ENCODE measurements around the gene GPX2. TPM values are rescaled to one million over a fixed set of nuclear protein-coding genes. Genes with fewer than 3 reads are reported as not detected.

Gene GPX2
- polyA plus RNA-seq, 3 donors, result not detected

DNA sequence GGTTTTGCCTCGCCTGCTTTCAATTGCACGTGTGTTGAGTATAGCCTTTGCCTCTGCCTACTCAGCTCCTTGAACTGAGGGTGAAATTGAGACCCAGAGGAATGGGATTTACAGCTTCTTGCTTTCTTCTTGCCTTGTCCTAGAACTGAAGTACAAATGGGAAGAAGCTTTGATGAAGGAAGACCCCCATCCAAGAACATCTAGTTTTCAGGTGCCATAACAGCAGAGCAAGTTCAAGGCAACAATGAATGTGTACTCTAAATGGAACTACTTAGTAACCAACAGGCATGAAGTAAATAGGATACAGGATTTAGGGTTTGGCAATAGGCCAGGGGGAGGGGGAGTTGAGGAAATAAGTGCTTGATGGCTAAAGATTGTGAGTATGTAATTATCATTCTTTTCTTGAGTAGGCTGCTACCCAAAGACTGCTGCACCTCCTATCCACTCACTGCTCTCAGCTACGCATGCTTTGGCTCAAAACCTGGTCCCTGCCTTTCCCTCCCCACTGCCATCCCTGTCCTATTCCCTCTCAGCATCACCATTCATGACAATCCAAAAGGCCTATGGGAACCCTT lies 2.1 kb downstream of the GPX2 start:
- no peak overlapping the region for H3K4me3 ChIP-seq (replicated peaks in 1 of 3; ENCODE audit: low read depth in 2 of 3, low read length in 3 of 3)
- H3K9me3 ChIP-seq (replicated peaks in 1 of 2; ENCODE audit: control insufficient read depth in 1 of 2, insufficient read depth in 1 of 2, low read length in 2 of 2), result no peaks in the 10 kb centered on the region
- no peak overlapping the region for H3K4me2 ChIP-seq (replicated peaks; ENCODE audit: extremely low read depth, low read length, poor library complexity, severe bottlenecking)
- intact Hi-C loops (cut with micrococcal nuclease), result no loop called here
- peaks cover 35 to 91% of the 10 kb centered on the region in 2 donors for H3K36me3 ChIP-seq (replicated peaks in 1 of 2; ENCODE audit: control insufficient read depth in 1 of 2, insufficient read depth in 2 of 2, low read length in 2 of 2)
- no peaks in the 10 kb centered on the region for H3K9me3 Mint-ChIP-seq
- H3K79me2 ChIP-seq (ENCODE audit: insufficient read depth, low read length), result no peaks in the 10 kb centered on the region
- H3K4me3 Mint-ChIP-seq, result no peak overlapping the region
- H3K27ac Mint-ChIP-seq, result peak overlapping the region in 3 of 7 donors; percentile 3 to 85 (median 16)
- peaks cover 21% of the 10 kb centered on the region for H3K4me1 Mint-ChIP-seq
- H3K27ac ChIP-seq (ENCODE audit: low read depth in 1 of 2, low read length in 2 of 2), result no peak overlapping the region
- no peaks in the 10 kb centered on the region for H3K27me3 ChIP-seq (ENCODE audit: control insufficient read depth in 2 of 2, insufficient read depth in 2 of 2, low read length in 2 of 2)
- H3K4me1 ChIP-seq (ENCODE audit: control insufficient read depth in 1 of 2, insufficient read depth in 2 of 2, low read length in 2 of 2), result peaks cover 11 to 12% of the 10 kb centered on the region in 2 donors
- DNase-seq, result no peak
- no peak overlapping the region for H2AFZ ChIP-seq (ENCODE audit: insufficient read depth, low read depth, low read length, poor library complexity, severe bottlenecking)
- peaks cover 68 to 74% of the 10 kb centered on the region in 2 donors for H3K36me3 Mint-ChIP-seq
- TF ChIP-seq, protein P1, sequence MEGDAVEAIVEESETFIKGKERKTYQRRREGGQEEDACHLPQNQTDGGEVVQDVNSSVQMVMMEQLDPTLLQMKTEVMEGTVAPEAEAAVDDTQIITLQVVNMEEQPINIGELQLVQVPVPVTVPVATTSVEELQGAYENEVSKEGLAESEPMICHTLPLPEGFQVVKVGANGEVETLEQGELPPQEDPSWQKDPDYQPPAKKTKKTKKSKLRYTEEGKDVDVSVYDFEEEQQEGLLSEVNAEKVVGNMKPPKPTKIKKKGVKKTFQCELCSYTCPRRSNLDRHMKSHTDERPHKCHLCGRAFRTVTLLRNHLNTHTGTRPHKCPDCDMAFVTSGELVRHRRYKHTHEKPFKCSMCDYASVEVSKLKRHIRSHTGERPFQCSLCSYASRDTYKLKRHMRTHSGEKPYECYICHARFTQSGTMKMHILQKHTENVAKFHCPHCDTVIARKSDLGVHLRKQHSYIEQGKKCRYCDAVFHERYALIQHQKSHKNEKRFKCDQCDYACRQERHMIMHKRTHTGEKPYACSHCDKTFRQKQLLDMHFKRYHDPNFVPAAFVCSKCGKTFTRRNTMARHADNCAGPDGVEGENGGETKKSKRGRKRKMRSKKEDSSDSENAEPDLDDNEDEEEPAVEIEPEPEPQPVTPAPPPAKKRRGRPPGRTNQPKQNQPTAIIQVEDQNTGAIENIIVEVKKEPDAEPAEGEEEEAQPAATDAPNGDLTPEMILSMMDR (IDR thresholded peaks at IDR 0.05), result no peak
- H3K27me3 Mint-ChIP-seq (ENCODE audit: low read depth in 3 of 3), result peaks cover 0 to 3% (median 0%) of the 10 kb centered on the region in 3 donors
- H3K9ac ChIP-seq (ENCODE audit: insufficient read depth, low read length, poor library complexity, severe bottlenecking), result no peak overlapping the region
- peaks cover 54% of the 10 kb centered on the region for H4K20me1 ChIP-seq (ENCODE audit: insufficient read depth, low read length)
- WGBS (ENCODE audit: insufficient coverage), result 100% methylated on average over 1 of the region's 3 CpGs

DNA sequence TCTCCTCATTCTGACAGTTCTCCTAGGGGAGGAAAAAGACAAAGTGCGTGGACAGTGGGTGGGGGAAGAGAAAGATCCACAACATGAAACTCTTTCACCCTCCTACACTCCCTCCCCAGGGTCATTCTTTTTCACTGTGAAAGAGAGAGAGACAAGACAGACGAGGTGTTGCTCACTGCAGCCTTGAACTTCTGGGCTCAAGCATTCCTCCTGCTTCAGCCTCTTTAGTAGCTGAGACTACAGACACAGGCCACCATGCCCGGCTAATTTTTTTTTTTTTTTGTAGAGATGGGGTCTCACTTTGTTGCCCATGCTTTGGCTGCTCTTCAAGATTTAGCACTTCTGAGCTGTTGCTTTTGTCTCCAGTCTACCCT lies 2.7 kb downstream of the GPX2 start:
- no CpG with 5 or more reads among the region's 3 CpGs for WGBS (ENCODE audit: insufficient coverage)
- no peaks in the 10 kb centered on the region for H3K9me3 ChIP-seq (replicated peaks in 1 of 2; ENCODE audit: control insufficient read depth in 1 of 2, insufficient read depth in 1 of 2, low read length in 2 of 2)

More for the DNA sequence above, 2.7 kb downstream of the GPX2 start:
- peaks cover 67 to 75% of the 10 kb centered on the region in 2 donors for H3K36me3 Mint-ChIP-seq
- no peak overlapping the region for H3K27ac ChIP-seq (ENCODE audit: low read depth in 1 of 2, low read length in 2 of 2)
- peaks cover 40 to 90% of the 10 kb centered on the region in 2 donors for H3K36me3 ChIP-seq (replicated peaks in 1 of 2; ENCODE audit: control insufficient read depth in 1 of 2, insufficient read depth in 2 of 2, low read length in 2 of 2)
- H3K27me3 ChIP-seq (ENCODE audit: control insufficient read depth in 2 of 2, insufficient read depth in 2 of 2, low read length in 2 of 2), result no peaks in the 10 kb centered on the region
- H4K20me1 ChIP-seq (ENCODE audit: insufficient read depth, low read length), result peaks cover 54% of the 10 kb centered on the region
- no peak for DNase-seq
- peaks cover 0 to 3% (median 0%) of the 10 kb centered on the region in 3 donors for H3K27me3 Mint-ChIP-seq (ENCODE audit: low read depth in 3 of 3)
- H3K9me3 Mint-ChIP-seq, result no peaks in the 10 kb centered on the region
- peaks cover 21% of the 10 kb centered on the region for H3K4me1 Mint-ChIP-seq
- no peak overlapping the region for H2AFZ ChIP-seq (ENCODE audit: insufficient read depth, low read depth, low read length, poor library complexity, severe bottlenecking)
- intact Hi-C loops (cut with micrococcal nuclease), result no loop called here
- peaks cover 11 to 12% of the 10 kb centered on the region in 2 donors for H3K4me1 ChIP-seq (ENCODE audit: control insufficient read depth in 1 of 2, insufficient read depth in 2 of 2, low read length in 2 of 2)
- no peak overlapping the region for H3K4me3 Mint-ChIP-seq
- H3K79me2 ChIP-seq (ENCODE audit: insufficient read depth, low read length), result no peaks in the 10 kb centered on the region
- no peak overlapping the region for H3K9ac ChIP-seq (ENCODE audit: insufficient read depth, low read length, poor library complexity, severe bottlenecking)
- TF ChIP-seq, protein P1 (IDR thresholded peaks at IDR 0.05), result no peak
- no peak overlapping the region for H3K4me3 ChIP-seq (replicated peaks in 1 of 3; ENCODE audit: low read depth in 2 of 3, low read length in 3 of 3)
- peak overlapping the region in 1 of 7 donors; percentile 32 for H3K27ac Mint-ChIP-seq
- H3K4me2 ChIP-seq (replicated peaks; ENCODE audit: extremely low read depth, low read length, poor library complexity, severe bottlenecking), result no peak overlapping the region
